ENCODE data around the gene YOD1.

DNA sequence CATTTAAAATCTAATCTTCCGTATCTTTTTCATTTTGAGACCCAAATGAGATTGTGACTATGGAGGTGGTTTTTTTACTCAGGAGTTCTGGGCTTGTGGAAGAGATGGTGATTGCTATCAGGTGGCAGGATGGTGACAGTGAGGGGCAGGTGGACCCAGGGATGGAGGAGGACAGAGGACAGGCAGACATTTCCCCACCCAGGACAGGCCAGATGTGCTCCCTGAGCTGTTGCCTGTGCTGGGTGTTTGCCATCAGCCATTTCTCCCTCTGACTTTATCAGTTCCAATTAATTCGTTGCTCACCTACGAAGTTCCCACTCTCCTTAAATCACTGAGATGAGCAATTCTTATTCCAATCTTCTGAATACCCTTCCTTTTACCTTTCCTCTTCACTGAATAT lies 44.9 kb downstream of the YOD1 start:
- TF ChIP-seq POLR2AphosphoS5 (IDR thresholded peaks at IDR 0.05; ENCODE audit: low read depth, low read length) (no peak), REST (IDR thresholded peaks at IDR 0.05; ENCODE audit: insufficient read depth in 1 of 2, low read depth in 2 of 2, low read length in 2 of 2) (no peak), TAF1 (IDR thresholded peaks at IDR 0.05; ENCODE audit: borderline replicate concordance, insufficient read depth, low read length) (no peak), FOXP2 (optimal IDR thresholded peaks at IDR 0.05; ENCODE audit: borderline replicate concordance, extremely low read depth, extremely low read length, insufficient read depth) (no peak)
